ENCODE measurements around the gene LBH. TPM values are rescaled to one million over a fixed set of nuclear protein-coding genes. Genes with fewer than 3 reads are reported as not detected.

Gene LBH
- polyA plus RNA-seq, 1 donor (not counting 4 experiments of a cell fraction or from before 2014, with no cell fraction given): 0.83 TPM

DNA sequence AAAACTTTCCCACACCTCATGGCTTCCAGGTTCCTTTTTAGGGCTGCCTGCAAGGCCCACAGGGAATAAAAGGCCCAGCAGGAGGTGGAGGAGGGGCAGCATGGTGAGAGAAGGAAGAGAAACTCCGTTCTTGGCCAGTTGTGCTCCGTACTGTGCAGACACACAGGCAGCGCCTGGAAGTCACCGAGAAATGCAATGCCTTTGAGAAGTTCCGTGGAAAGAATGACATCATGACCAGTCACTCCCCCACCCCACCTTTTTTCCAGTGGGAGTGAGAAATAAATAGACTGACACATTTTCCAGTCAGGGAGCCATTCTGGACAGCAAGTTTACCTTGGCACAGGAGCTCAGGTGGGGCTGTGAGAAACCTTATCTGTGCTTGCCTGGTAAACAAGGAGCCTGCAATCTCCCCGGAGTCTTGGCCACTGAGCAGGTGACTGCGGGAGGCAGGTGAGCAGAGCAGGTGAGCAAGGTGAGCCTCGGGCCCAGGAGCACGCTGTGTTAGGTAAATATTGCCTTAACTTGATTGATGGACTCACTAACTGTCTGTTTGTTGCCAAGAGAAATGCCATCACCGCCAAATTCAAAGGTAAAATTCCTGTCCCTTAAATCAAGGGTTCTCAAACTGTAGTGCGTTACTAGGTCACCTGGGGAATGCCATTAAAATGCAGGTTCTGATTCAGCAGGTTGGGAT lies 13.5 kb upstream of the LBH start:
- no peak overlapping the region for H3K4me3 ChIP-seq (ENCODE audit: control insufficient read depth in 2 of 3, extremely low read depth in 1 of 3, insufficient read depth in 2 of 3, low read depth in 1 of 3, low read length in 3 of 3)
- no peak overlapping the region for H3K27ac ChIP-seq (ENCODE audit: control insufficient read depth, insufficient read depth, low read length)
- H3K36me3 ChIP-seq (ENCODE audit: control insufficient read depth in 2 of 2, extremely low read depth in 1 of 2, insufficient read depth in 2 of 2, low read length in 2 of 2): no peaks in the 10 kb centered on the region
- no peak overlapping the region for H2AFZ ChIP-seq (ENCODE audit: control insufficient read depth, low read length)
- peaks cover 17% of the 10 kb centered on the region for H3K4me1 ChIP-seq (ENCODE audit: control insufficient read depth, extremely low read depth, insufficient read depth, low read length)
- no peaks in the 10 kb centered on the region for H4K20me1 ChIP-seq (ENCODE audit: control insufficient read depth, extremely low read depth, insufficient read depth, low read length)
- no peak for FAIRE-seq
- H3K9ac ChIP-seq (ENCODE audit: control insufficient read depth, extremely low read depth, insufficient read depth, low read length): no peak overlapping the region
- no peak for DNase-seq (ENCODE audit: low read depth, low spot score)
- no peaks in the 10 kb centered on the region for H3K9me1 ChIP-seq (ENCODE audit: control insufficient read depth, extremely low read depth, insufficient read depth, low read length)
- no peaks in the 10 kb centered on the region for H3K9me3 ChIP-seq (ENCODE audit: control insufficient read depth, low read depth, low read length)
- no peaks in the 10 kb centered on the region for H3K79me2 ChIP-seq (ENCODE audit: control insufficient read depth, insufficient read depth, low read length)
- dilution Hi-C loops (cut with MboI; ENCODE audit: extremely low pct_ligation_motif_present, low sequenced_read_pairs): no loop called here
- TF ChIP-seq, protein P1, sequence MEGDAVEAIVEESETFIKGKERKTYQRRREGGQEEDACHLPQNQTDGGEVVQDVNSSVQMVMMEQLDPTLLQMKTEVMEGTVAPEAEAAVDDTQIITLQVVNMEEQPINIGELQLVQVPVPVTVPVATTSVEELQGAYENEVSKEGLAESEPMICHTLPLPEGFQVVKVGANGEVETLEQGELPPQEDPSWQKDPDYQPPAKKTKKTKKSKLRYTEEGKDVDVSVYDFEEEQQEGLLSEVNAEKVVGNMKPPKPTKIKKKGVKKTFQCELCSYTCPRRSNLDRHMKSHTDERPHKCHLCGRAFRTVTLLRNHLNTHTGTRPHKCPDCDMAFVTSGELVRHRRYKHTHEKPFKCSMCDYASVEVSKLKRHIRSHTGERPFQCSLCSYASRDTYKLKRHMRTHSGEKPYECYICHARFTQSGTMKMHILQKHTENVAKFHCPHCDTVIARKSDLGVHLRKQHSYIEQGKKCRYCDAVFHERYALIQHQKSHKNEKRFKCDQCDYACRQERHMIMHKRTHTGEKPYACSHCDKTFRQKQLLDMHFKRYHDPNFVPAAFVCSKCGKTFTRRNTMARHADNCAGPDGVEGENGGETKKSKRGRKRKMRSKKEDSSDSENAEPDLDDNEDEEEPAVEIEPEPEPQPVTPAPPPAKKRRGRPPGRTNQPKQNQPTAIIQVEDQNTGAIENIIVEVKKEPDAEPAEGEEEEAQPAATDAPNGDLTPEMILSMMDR (optimal IDR thresholded peaks at IDR 0.05 in 1 of 3, IDR thresholded peaks at IDR 0.05 in 1 of 3, conservative IDR thresholded peaks at IDR 0.05 in 1 of 3; ENCODE audit: extremely low read depth in 1 of 3, insufficient read depth in 2 of 3, low read length in 3 of 3): no peak
- TF ChIP-seq EZH2 (IDR thresholded peaks at IDR 0.05; ENCODE audit: low read length): no peak
- peak overlapping the region; percentile 20 for H3K4me2 ChIP-seq (ENCODE audit: control insufficient read depth, extremely low read depth, insufficient read depth, low read depth, low read length)
- H3K27me3 ChIP-seq (ENCODE audit: control insufficient read depth, extremely low read depth, insufficient read depth, low read length): no peaks in the 10 kb centered on the region

DNA sequence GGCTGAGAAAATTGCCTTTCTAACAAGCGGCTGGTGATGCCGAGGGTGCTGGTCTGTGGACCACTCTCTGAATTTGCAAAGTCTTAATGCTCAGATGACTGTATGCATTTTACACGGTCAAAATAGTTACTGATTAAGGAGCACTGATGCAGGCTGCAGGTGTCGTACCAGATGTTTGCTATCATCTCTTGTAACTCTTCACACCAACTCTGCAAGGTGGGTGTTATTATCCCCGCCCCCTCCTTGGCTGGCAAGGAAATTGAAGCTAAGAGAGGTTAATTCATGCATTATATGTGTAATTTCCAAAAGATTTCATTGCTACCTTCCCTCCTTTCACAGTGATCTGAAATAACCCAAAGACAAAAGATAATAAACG lies 13.0 kb upstream of the LBH start:
- Histone ChIP-seq H3K27ac (ENCODE audit: control insufficient read depth, insufficient read depth, low read length) (no peak overlapping the region), H3K9ac (ENCODE audit: control insufficient read depth, extremely low read depth, insufficient read depth, low read length) (no peak overlapping the region), H3K27me3 (ENCODE audit: control insufficient read depth, extremely low read depth, insufficient read depth, low read length) (no peaks in the 10 kb centered on the region), H3K4me2 (ENCODE audit: control insufficient read depth, extremely low read depth, insufficient read depth, low read depth, low read length) (peak overlapping the region; percentile 20), H3K4me1 (ENCODE audit: control insufficient read depth, extremely low read depth, insufficient read depth, low read length) (peaks cover 17% of the 10 kb centered on the region), H3K79me2 (ENCODE audit: control insufficient read depth, insufficient read depth, low read length) (no peaks in the 10 kb centered on the region), H3K4me3 (ENCODE audit: control insufficient read depth in 2 of 3, extremely low read depth in 1 of 3, insufficient read depth in 2 of 3, low read depth in 1 of 3, low read length in 3 of 3) (no peak overlapping the region), H3K36me3 (ENCODE audit: control insufficient read depth in 2 of 2, extremely low read depth in 1 of 2, insufficient read depth in 2 of 2, low read length in 2 of 2) (no peaks in the 10 kb centered on the region), H4K20me1 (ENCODE audit: control insufficient read depth, extremely low read depth, insufficient read depth, low read length) (no peaks in the 10 kb centered on the region), H2AFZ (ENCODE audit: control insufficient read depth, low read length) (no peak overlapping the region), H3K9me1 (ENCODE audit: control insufficient read depth, extremely low read depth, insufficient read depth, low read length) (no peaks in the 10 kb centered on the region), H3K9me3 (ENCODE audit: control insufficient read depth, low read depth, low read length) (no peaks in the 10 kb centered on the region)
- TF ChIP-seq, protein P1 (optimal IDR thresholded peaks at IDR 0.05 in 1 of 3, IDR thresholded peaks at IDR 0.05 in 1 of 3, conservative IDR thresholded peaks at IDR 0.05 in 1 of 3; ENCODE audit: extremely low read depth in 1 of 3, insufficient read depth in 2 of 3, low read length in 3 of 3): no peak
- TF ChIP-seq EZH2 (IDR thresholded peaks at IDR 0.05; ENCODE audit: low read length): no peak
- dilution Hi-C loops (cut with MboI; ENCODE audit: extremely low pct_ligation_motif_present, low sequenced_read_pairs): no loop called here
- DNase-seq (ENCODE audit: low read depth, low spot score): no peak
- FAIRE-seq: no peak
